ENCODE results near the gene GPR160. TPM values are rescaled to one million over a fixed set of nuclear protein-coding genes. Genes with fewer than 3 reads are reported as not detected.
A peak's percentile ranks its signal among the peaks of the same experiment; 100 is the strongest.

Gene GPR160
- total and polyA plus RNA-seq, 2 donors from 2014 or later, result 23.7 to 24.9 TPM

- TF ChIP-seq, protein P1, sequence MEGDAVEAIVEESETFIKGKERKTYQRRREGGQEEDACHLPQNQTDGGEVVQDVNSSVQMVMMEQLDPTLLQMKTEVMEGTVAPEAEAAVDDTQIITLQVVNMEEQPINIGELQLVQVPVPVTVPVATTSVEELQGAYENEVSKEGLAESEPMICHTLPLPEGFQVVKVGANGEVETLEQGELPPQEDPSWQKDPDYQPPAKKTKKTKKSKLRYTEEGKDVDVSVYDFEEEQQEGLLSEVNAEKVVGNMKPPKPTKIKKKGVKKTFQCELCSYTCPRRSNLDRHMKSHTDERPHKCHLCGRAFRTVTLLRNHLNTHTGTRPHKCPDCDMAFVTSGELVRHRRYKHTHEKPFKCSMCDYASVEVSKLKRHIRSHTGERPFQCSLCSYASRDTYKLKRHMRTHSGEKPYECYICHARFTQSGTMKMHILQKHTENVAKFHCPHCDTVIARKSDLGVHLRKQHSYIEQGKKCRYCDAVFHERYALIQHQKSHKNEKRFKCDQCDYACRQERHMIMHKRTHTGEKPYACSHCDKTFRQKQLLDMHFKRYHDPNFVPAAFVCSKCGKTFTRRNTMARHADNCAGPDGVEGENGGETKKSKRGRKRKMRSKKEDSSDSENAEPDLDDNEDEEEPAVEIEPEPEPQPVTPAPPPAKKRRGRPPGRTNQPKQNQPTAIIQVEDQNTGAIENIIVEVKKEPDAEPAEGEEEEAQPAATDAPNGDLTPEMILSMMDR (IDR thresholded peaks at IDR 0.05; ENCODE audit: borderline replicate concordance, extremely low read depth, insufficient read depth), result no peak
- FAIRE-seq (no peak), DNase-seq (no peak)
- H3K9me3 ChIP-seq (ENCODE audit: control insufficient read depth in 2 of 3, insufficient read depth in 1 of 3, low read length in 3 of 3), result no peaks in the 10 kb centered on the region
- H3K4me1 ChIP-seq (ENCODE audit: control insufficient read depth in 2 of 3, insufficient read depth in 2 of 3, low read depth in 1 of 3, low read length in 3 of 3), result no peaks in the 10 kb centered on the region
- no peaks in the 10 kb centered on the region for H3K36me3 ChIP-seq (ENCODE audit: control insufficient read depth in 2 of 3, insufficient read depth in 3 of 3, low read length in 3 of 3)
- H3K27ac ChIP-seq (ENCODE audit: low read depth in 2 of 2, low read length in 2 of 2), result no peak overlapping the region
- no peak overlapping the region for H3K9ac ChIP-seq (ENCODE audit: low read length in 3 of 3)
- no peaks in the 10 kb centered on the region for H3K27me3 ChIP-seq (ENCODE audit: control insufficient read depth, insufficient read depth, low read length)
- intact Hi-C loops (cut with DNase I), result no loop called here
- no peak overlapping the region for H3K4me3 ChIP-seq (ENCODE audit: low read length in 3 of 3)
Measured at GRCh38 chr3:170064108-170064507, 26.3 kb downstream of the GPR160 start.

GRCh38 chr3:170075441-170076091 is 37.8 kb downstream of the GPR160 start:
- Histone ChIP-seq H3K36me3 (ENCODE audit: control insufficient read depth in 2 of 3, insufficient read depth in 3 of 3, low read length in 3 of 3) (no peaks in the 10 kb centered on the region), H3K27me3 (ENCODE audit: control insufficient read depth, insufficient read depth, low read length) (no peaks in the 10 kb centered on the region), H3K9ac (ENCODE audit: low read length in 3 of 3) (no peak overlapping the region), H3K4me3 (ENCODE audit: low read length in 3 of 3) (peak overlapping the region in 2 of 3 donors; percentile 13 to 34), H3K4me1 (ENCODE audit: control insufficient read depth in 2 of 3, insufficient read depth in 2 of 3, low read depth in 1 of 3, low read length in 3 of 3) (peaks cover 3 to 25% (median 19%) of the 10 kb centered on the region in 3 donors), H3K27ac (ENCODE audit: low read depth in 2 of 2, low read length in 2 of 2) (peak overlapping the region in 1 of 2 donors; percentile 17), H3K9me3 (ENCODE audit: control insufficient read depth in 2 of 3, insufficient read depth in 1 of 3, low read length in 3 of 3) (peaks cover 0 to 5% (median 0%) of the 10 kb centered on the region in 3 donors)
- FAIRE-seq (no peak), DNase-seq (no peak)
- intact Hi-C loops (cut with DNase I), result no loop called here
- TF ChIP-seq, protein P1 (IDR thresholded peaks at IDR 0.05; ENCODE audit: borderline replicate concordance, extremely low read depth, insufficient read depth), result no peak

- Histone ChIP-seq H3K4me1 (ENCODE audit: control insufficient read depth in 2 of 3, insufficient read depth in 2 of 3, low read depth in 1 of 3, low read length in 3 of 3) (peaks cover 3 to 25% (median 21%) of the 10 kb centered on the region in 3 donors), H3K9ac (ENCODE audit: low read length in 3 of 3) (no peak overlapping the region), H3K9me3 (ENCODE audit: control insufficient read depth in 2 of 3, insufficient read depth in 1 of 3, low read length in 3 of 3) (no peaks in the 10 kb centered on the region), H3K4me3 (ENCODE audit: low read length in 3 of 3) (no peak overlapping the region), H3K36me3 (ENCODE audit: control insufficient read depth in 2 of 3, insufficient read depth in 3 of 3, low read length in 3 of 3) (no peaks in the 10 kb centered on the region), H3K27ac (ENCODE audit: low read depth in 2 of 2, low read length in 2 of 2) (peak overlapping the region; percentile 47 to 78), H3K27me3 (ENCODE audit: control insufficient read depth, insufficient read depth, low read length) (no peaks in the 10 kb centered on the region)
- TF ChIP-seq, protein P1 (IDR thresholded peaks at IDR 0.05; ENCODE audit: borderline replicate concordance, extremely low read depth, insufficient read depth), result no peak
- DNase-seq, result no peak
- no peak for FAIRE-seq
- intact Hi-C loops (cut with DNase I), result no loop called here
Measured at GRCh38 chr3:170076715-170077238, 39.0 kb downstream of the GPR160 start.

All from kidney (tissue), 14 donors.